Measurements from ENCODE around the gene PCBP3. TPM values are rescaled to one million over a fixed set of nuclear protein-coding genes. Genes with fewer than 3 reads are reported as not detected.

PCBP3 gene
- total and polyA plus RNA-seq, 2 of the 8 experiments (the other 6 are each of a cell fraction or from before 2014, with no cell fraction given): 3.5 to 6.3 TPM

DNA sequence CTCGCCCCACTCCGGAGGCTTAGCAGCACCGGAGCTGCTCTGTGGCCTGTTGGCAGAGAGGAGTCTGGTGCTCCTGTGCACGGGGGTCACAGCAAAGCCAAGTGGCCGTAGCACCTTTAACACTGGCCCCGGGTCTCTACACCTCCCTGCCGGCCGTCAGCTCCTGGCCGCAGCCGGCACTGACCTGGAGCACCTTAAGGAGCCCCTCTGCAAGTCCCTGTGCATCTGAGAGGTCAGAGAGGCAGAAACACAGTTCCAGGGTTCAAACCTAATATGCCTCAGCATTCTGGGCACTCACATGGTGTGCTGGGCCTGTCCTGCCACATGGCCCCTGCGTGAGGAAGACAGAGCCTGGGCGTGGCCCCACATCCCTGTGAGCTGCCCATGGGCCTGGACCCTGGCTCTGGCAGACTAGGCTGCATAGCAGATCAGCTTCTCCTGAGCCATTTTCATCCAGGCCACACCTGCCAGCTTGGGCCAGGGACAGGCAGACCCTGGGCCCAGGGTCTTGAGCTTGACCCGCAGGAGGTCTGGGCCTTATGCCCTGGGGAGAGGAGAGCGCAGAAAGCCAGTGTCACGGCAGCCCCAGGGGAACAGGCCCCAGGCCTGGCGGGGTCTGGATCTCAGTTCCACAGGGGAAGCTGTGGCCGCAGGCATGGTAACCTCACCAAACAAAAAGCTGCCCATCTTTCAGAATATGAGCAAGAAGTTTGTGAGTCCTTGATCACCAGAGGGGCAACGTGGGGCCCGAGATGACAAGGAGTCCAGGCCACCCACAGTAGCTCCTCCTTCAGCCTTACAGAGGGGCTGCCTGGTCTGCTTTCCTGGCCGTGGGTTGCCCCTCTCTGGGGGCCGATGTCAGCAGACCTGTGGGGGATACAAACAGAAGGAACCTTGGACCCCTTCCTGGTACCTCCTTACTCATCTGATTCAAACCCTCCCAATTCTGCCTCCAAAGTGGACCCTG is 192.1 kb downstream of the PCBP3 start (continued):
- TF ChIP-seq BACH1 (IDR thresholded peaks at IDR 0.05; ENCODE audit: low read length): no peak
- TF ChIP-seq CBX5 (IDR thresholded peaks at IDR 0.05; ENCODE audit: low read depth, low read length): no peak
- no peak for TF ChIP-seq SP1 (IDR thresholded peaks at IDR 0.05; ENCODE audit: low read depth, low read length)
- TF ChIP-seq NANOG (IDR thresholded peaks at IDR 0.05; ENCODE audit: insufficient read depth, low read depth, low read length, poor library complexity, severe bottlenecking): no peak
- TF ChIP-seq SIX5 (IDR thresholded peaks at IDR 0.05; ENCODE audit: low read depth, low read length): no peak
